ENCODE data around the gene RRBP1. TPM values are rescaled to one million over a fixed set of nuclear protein-coding genes. Genes with fewer than 3 reads are reported as not detected.

RRBP1 gene
- total and polyA plus RNA-seq, 2 donors (not counting 3 experiments of a cell fraction or from before 2014, with no cell fraction given) = 50.3 to 236 TPM

GRCh38 chr20:17667445-17667844 lies 14.6 kb downstream of the RRBP1 start:
- BruUV-seq (replicated peaks) = no TSS peak
- intact Hi-C loops (cut with micrococcal nuclease) = no loop called here
- dilution Hi-C loops (cut with MboI; ENCODE audit: extremely low pct_ligation_motif_present, low sequenced_read_pairs) = no loop called here
- Histone ChIP-seq H3K4me1 (ENCODE audit: control insufficient read depth, extremely low read depth, insufficient read depth, low read length) (peaks cover 27% of the 10 kb centered on the region), H3K4me3 (replicated peaks in 1 of 3; ENCODE audit: insufficient read depth in 1 of 3, low read depth in 1 of 3, low read length in 3 of 3) (no peak overlapping the region), H3K9ac (replicated peaks; ENCODE audit: extremely low read depth, insufficient read depth, low read length) (no peak overlapping the region), H3K27ac (ENCODE audit: insufficient read depth, low read depth, low read length) (no peak overlapping the region), H3K27me3 (ENCODE audit: control insufficient read depth in 2 of 2, insufficient read depth in 2 of 2, low read length in 2 of 2) (no peaks in the 10 kb centered on the region), H4K20me1 (replicated peaks; ENCODE audit: control insufficient read depth, extremely low read depth, insufficient read depth, low read length) (peaks cover 7% of the 10 kb centered on the region), H3K4me2 (ENCODE audit: insufficient read depth, low read length) (no peak overlapping the region), H3K79me2 (ENCODE audit: control insufficient read depth, insufficient read depth, low read length) (peaks cover 74% of the 10 kb centered on the region), H2AFZ (ENCODE audit: low read depth, low read length) (no peak overlapping the region), H3K9me1 (replicated peaks; ENCODE audit: control insufficient read depth, extremely low read depth, insufficient read depth, low read length) (no peaks in the 10 kb centered on the region), H3K9me3 (replicated peaks; ENCODE audit: control insufficient read depth, insufficient read depth, low read length) (no peaks in the 10 kb centered on the region), H3K36me3 (ENCODE audit: control insufficient read depth in 2 of 2, extremely low read depth in 1 of 2, insufficient read depth in 2 of 2, low read length in 2 of 2) (peaks cover 0 to 2% of the 10 kb centered on the region in 2 experiments)
- TF ChIP-seq MYC (IDR thresholded peaks at IDR 0.05; ENCODE audit: low read depth, low read length) = no peak
- TF ChIP-seq GATA2 (IDR thresholded peaks at IDR 0.05; ENCODE audit: insufficient read depth, insufficient read length, low read depth, low read length) = no peak
- TF ChIP-seq CTCF (IDR thresholded peaks at IDR 0.05; ENCODE audit: extremely low read depth in 1 of 2, insufficient read depth in 1 of 2, low read depth in 1 of 2, low read length in 2 of 2) = no peak
- no peak for TF ChIP-seq MAX (IDR thresholded peaks at IDR 0.05; ENCODE audit: insufficient read depth, insufficient read length)
- TF ChIP-seq EZH2 (IDR thresholded peaks at IDR 0.05; ENCODE audit: borderline replicate concordance, low read depth, low read length, severe bottlenecking) = no peak
- TF ChIP-seq POLR2A (IDR thresholded peaks at IDR 0.05; ENCODE audit: low read depth, low read length) = no peak
- TF ChIP-seq JUN (IDR thresholded peaks at IDR 0.05; ENCODE audit: borderline replicate concordance, insufficient read depth, insufficient read length, low read depth) = no peak
- TF ChIP-seq FOS (IDR thresholded peaks at IDR 0.05; ENCODE audit: borderline replicate concordance, insufficient read depth, low read length) = no peak
- no peak for TF ChIP-seq POLR2AphosphoS5 (IDR thresholded peaks at IDR 0.05; ENCODE audit: insufficient read depth, low read depth, low read length)
- DNase-seq (ENCODE audit: low read depth, low spot score) (no peak), FAIRE-seq (no peak)
- ChIA-PET POLR2A (interaction anchor here (2.2 kb wide), 1 partner anchor 14 kb away, joined by 12 read pairs; the partner anchor contains the start of gene RRBP1), CTCF (interaction anchor here (0.9 to 4.1 kb wide), 8 partner anchors 12 to 329 kb away, joined by 3 to 28 read pairs (median 6); partner anchors contain the start of gene RRBP1)
